CD4-positive, alpha-beta T cell (primary cell): ENCODE data around the gene ASL. TPM values are rescaled to one million over a fixed set of nuclear protein-coding genes. Genes with fewer than 3 reads are reported as not detected.
"Not testable (repeated sequence)": the region's sequence is repeated elsewhere in the genome, so short reads cannot be mapped to it uniquely, and the experiment has no call there.

Source experiments
- ATAC-seq: fragments of 200-7000 bp; cut with Tn5 transposase; one replicate; pipeline ENCODE4 v1.10.0; 2022; ENCODE audit warnings: mild to moderate bottlenecking; ENCODE audit not compliant: poor library complexity
- CTCF ChIA-PET: fragments of 350-600 bp; sonication (Branson Sonifier 250); formaldehyde crosslinking; loops from one replicate; lab custom pipeline; 2021; ENCODE audit warnings: antibody characterized with exemption, inconsistent platforms; lab: Charles Lee
- POLR2A ChIA-PET: fragments of 350-600 bp; sonication (Branson Sonifier 250); formaldehyde crosslinking; loops from one replicate; lab custom pipeline; 2021; ENCODE audit warnings: antibody characterized with exemption, inconsistent platforms; lab: Charles Lee
- DNase-seq, 14 experiments: peaks; one replicate each; pipeline ENCODE4 v3.0.0-alpha.2; 2013 to 2020; ENCODE audit warnings: mixed read lengths in 2 of 14
- H3K27ac ChIP-seq, 2 donors: one replicate each; pipeline versions ENCODE4 v1.5.1 to v1.7.0; 2013; ENCODE audit warnings: low read length in 2 of 2, low read depth in 1 of 2, mild to moderate bottlenecking in 1 of 2
- H3K27me3 ChIP-seq, 2 experiments: 1 replicate in 1 of 2; 2 replicates in 1 of 2; pipeline versions ENCODE4 v1.6.1 to v1.7.0; 2013; ENCODE audit warnings: low read length in 2 of 2, control low read depth in 1 of 2, mild to moderate bottlenecking in 1 of 2, moderate library complexity in 1 of 2; ENCODE audit not compliant: insufficient read depth in 2 of 2, control insufficient read depth in 1 of 2
- H3K36me3 ChIP-seq: one replicate; pipeline ENCODE4 v1.6.1; 2013; ENCODE audit warnings: low read length, control low read depth; ENCODE audit not compliant: insufficient read depth
- H3K4me1 ChIP-seq: one replicate; pipeline ENCODE4 v1.6.1; 2013; ENCODE audit warnings: low read length, control low read depth; ENCODE audit not compliant: insufficient read depth
- H3K4me3 ChIP-seq: one replicate; pipeline ENCODE4 v1.5.1; 2013; ENCODE audit warnings: mild to moderate bottlenecking, low read length, moderate library complexity
- H3K9me3 ChIP-seq, 2 experiments: 1 replicate in 1 of 2; 2 replicates in 1 of 2; pipeline versions ENCODE4 v1.6.1 to v1.7.0; 2013; ENCODE audit warnings: low read length in 2 of 2, mild to moderate bottlenecking in 2 of 2, control low read depth in 1 of 2, moderate library complexity in 1 of 2; ENCODE audit not compliant: control insufficient read depth in 1 of 2, insufficient read depth in 1 of 2
- H3K27ac Mint-ChIP-seq: one replicate; pipeline ENCODE4 v1.8.0; 2020; ENCODE audit warnings: mixed read lengths
- H3K27me3 Mint-ChIP-seq: one replicate; pipeline ENCODE4 v1.8.0; 2021; ENCODE audit warnings: mixed read lengths
- H3K36me3 Mint-ChIP-seq: one replicate; pipeline ENCODE4 v1.8.0; 2021; ENCODE audit warnings: low read depth, mixed read lengths
- H3K4me1 Mint-ChIP-seq: one replicate; pipeline ENCODE4 v1.8.0; 2021; ENCODE audit warnings: low read depth, mixed read lengths
- H3K4me3 Mint-ChIP-seq: one replicate; pipeline ENCODE4 v1.8.0; 2020; ENCODE audit warnings: mild to moderate bottlenecking, mixed read lengths
- H3K9me3 Mint-ChIP-seq: one replicate; pipeline ENCODE4 v1.8.0; 2020; ENCODE audit warnings: mixed read lengths
- intact Hi-C, 2 experiments: fragments of 100-400 bp; cut with DNase I in 1 of 2; cut with micrococcal nuclease in 1 of 2; formaldehyde crosslinking; loops; one replicate each; pipeline versions ENCODE4 v1.15.1 to v1.9.0; 2023 to 2025; cut with DNase I, micrococcal nuclease
- total RNA-seq, 174 experiments: library from RNA in 2 of 174; stranded (reverse) in 2 of 174; gene quantifications; one replicate each; pipeline ENCODE4 v1.2.3 and lab custom pipeline; 2021 to 2026
- TF ChIP-seq, protein P1 (sequence below): fragments of 200-600 bp; IDR thresholded peaks from one replicate; pipeline ENCODE4 v1.8.0; 2022; ENCODE audit warnings: antibody characterized with exemption, mild to moderate bottlenecking

The ASL gene
- total RNA-seq, 2 experiments from 2014 or later: 11.2 to 12.3 TPM

DNA sequence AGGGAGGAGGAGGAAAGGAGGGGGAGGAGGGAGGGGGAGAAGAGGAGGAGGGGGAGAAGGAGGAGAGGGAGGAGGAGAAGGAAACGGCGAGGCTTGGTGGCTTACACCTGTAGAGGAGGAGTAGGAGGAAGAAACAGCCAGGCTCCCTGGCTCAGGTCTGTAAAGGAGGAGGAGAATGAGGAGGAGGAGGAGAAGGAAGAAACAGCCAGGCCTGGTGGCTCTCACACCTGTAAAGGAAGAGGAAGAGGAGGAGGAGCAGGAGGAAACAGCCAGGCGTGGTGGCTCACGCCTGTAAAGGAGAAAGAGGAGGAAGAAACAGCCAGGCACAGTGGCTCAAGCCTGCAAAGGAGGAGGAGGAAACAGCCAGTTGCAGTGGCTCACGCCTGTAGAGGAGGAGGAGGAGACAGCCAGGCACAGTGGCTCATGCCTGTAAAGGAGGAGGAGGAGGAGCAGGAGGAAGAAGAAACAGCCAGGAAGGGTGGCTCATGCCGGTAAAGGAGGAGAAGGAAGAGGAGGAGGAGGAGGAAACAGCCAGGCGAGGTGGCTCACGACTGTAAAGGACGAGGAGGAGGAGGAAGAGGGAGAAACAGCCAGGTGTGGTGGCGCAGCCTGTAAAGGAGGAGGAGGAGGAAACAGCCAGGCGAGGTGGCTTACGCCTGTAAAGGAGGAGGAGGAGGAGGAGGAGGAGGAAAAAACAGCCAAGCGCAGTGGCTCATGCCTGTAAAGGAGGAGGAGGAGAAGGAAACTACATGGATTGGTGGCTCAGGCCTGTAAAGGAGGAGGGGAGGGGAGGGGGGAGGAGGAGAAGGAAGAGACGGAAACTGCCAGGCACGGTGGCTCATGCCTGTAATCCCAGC is 24.2 kb downstream of the ASL start:
- ChIA-PET CTCF (no interaction called here), POLR2A (interaction anchor here (0.7 to 0.8 kb wide), 2 partner anchors 15 to 100 kb away, joined by 3 to 4 read pairs; partner anchors contain the start of gene CRCP)
- Mint-ChIP-seq H3K36me3 (peaks cover 8% of the 10 kb centered on the region), H3K27ac (peak overlapping the region; percentile 90), H3K27me3 (no peaks in the 10 kb centered on the region), H3K4me3 (peak overlapping the region; percentile 89), H3K4me1 (peaks cover 11% of the 10 kb centered on the region), H3K9me3 (no peaks in the 10 kb centered on the region)
- peak overlapping the region; percentile 16 to 73 for H3K27ac ChIP-seq
- peak in 11 of 14 experiments; percentile 5 to 59 (median 24) for DNase-seq
- H3K4me1 ChIP-seq: peaks cover 18% of the 10 kb centered on the region
- peak overlapping the region; percentile 64 for H3K4me3 ChIP-seq
- H3K9me3 ChIP-seq: no peaks in the 10 kb centered on the region
- ATAC-seq: peak; percentile 83
- H3K27me3 ChIP-seq: no peaks in the 10 kb centered on the region
- no peaks in the 10 kb centered on the region for H3K36me3 ChIP-seq
- intact Hi-C loops: no loop called here
- TF ChIP-seq, protein P1, sequence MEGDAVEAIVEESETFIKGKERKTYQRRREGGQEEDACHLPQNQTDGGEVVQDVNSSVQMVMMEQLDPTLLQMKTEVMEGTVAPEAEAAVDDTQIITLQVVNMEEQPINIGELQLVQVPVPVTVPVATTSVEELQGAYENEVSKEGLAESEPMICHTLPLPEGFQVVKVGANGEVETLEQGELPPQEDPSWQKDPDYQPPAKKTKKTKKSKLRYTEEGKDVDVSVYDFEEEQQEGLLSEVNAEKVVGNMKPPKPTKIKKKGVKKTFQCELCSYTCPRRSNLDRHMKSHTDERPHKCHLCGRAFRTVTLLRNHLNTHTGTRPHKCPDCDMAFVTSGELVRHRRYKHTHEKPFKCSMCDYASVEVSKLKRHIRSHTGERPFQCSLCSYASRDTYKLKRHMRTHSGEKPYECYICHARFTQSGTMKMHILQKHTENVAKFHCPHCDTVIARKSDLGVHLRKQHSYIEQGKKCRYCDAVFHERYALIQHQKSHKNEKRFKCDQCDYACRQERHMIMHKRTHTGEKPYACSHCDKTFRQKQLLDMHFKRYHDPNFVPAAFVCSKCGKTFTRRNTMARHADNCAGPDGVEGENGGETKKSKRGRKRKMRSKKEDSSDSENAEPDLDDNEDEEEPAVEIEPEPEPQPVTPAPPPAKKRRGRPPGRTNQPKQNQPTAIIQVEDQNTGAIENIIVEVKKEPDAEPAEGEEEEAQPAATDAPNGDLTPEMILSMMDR: no peak

DNA sequence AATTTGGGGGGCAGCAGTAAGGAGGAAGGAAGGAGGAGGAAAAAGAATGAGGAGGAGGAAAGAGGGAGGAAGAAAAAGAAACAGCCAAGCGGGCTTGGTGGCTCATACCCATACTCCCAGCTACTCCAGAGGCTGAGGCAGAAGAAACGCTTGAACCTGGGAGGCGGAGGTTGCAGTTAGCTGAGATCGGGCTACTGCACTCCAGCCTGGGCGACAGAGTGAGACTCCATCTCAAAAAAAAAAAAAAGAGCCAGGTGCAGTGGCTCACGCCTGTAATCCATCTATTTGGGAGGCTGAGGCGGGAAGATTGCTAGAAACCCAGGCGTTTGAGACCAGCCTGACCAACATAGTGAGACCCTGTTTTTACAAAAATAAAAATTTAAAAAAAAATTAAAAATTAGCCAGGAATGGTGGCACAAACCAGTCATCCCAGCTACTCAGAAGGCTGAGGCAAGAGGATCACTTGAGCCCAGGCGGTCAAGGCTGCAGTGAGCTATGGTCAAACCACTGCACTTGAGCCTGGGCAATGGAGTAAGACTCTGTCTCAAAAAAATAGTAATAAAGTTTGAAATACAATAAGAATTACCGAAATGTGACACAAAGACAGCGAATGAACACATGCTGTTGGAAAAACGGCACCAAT is 24.9 kb downstream of the ASL start:
- peak overlapping the region; percentile 89 for H3K4me3 Mint-ChIP-seq
- H3K27me3 Mint-ChIP-seq: no peaks in the 10 kb centered on the region
- intact Hi-C loops: no loop called here
- H3K27ac Mint-ChIP-seq: peak overlapping the region; percentile 90
- ATAC-seq: no peak
- Histone ChIP-seq H3K4me3 (peak overlapping the region; percentile 64), H3K9me3 (no peaks in the 10 kb centered on the region), H3K27me3 (no peaks in the 10 kb centered on the region), H3K36me3 (no peaks in the 10 kb centered on the region), H3K27ac (peak overlapping the region; percentile 16 to 73), H3K4me1 (peaks cover 18% of the 10 kb centered on the region)
- TF ChIP-seq, protein P1: no peak
- CTCF ChIA-PET: no interaction called here
- H3K4me1 Mint-ChIP-seq: peaks cover 11% of the 10 kb centered on the region
- POLR2A ChIA-PET: interaction anchor here (0.7 to 0.8 kb wide), 2 partner anchors 14 to 100 kb away, joined by 3 to 4 read pairs; partner anchors contain the start of gene CRCP
- no peak for DNase-seq
- H3K36me3 Mint-ChIP-seq: peaks cover 8% of the 10 kb centered on the region
- H3K9me3 Mint-ChIP-seq: no peaks in the 10 kb centered on the region

DNA sequence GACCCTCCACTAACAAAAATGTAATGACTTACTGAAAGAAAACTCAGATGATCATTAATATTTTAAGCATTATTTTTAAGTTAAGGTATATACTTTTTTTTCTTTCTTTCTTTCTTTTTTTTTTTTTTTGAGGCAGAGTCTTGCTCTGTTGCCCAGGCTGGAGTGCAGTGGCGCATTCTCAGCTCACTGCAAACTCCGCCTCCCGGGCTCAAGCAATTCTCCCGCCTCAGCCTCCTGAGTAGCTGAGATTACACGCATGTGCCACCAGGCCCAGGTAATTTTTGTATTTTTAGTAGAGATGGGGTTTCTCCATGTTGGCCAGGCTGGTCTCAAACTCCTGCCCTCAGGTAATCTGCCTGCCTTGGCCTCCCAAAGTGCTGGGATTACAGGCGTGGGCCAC is 26.5 kb downstream of the ASL start:
- H3K36me3 ChIP-seq, H3K36me3 Mint-ChIP-seq, H3K9me3 Mint-ChIP-seq, H3K4me3 Mint-ChIP-seq, intact Hi-C loops, DNase-seq, H3K27me3 Mint-ChIP-seq, ATAC-seq, H3K27me3 ChIP-seq, H3K27ac Mint-ChIP-seq, H3K9me3 ChIP-seq, CTCF ChIA-PET, H3K4me3 ChIP-seq, H3K27ac ChIP-seq: not testable (repeated sequence)
- H3K4me1 Mint-ChIP-seq: peaks cover 11% of the 10 kb centered on the region
- peaks cover 18% of the 10 kb centered on the region for H3K4me1 ChIP-seq
- POLR2A ChIA-PET: interaction anchor here (0.5 kb wide), 1 partner anchor 19 kb away, joined by 3 read pairs; no protein-coding TSS in a partner anchor

DNA sequence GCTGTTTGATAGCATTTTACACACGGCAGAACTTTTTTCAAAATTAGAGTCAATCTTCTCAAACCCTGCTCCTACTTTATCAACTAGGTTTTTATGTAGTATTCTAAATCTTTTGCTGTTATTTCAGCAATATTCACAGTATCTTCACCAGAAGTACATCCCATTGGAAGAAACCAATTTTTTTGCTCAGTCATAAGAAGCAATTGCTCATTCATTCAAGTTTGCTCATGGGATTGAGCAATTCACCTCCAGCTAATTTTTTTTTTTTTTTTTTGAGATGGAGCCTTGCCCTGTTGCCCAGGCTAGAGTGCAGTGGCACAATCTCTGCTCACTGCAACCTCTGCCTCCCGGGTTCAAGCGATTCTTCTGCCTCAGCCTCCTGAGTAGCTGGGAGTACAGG is 28.4 kb downstream of the ASL start:
- H3K4me3 ChIP-seq, H3K27me3 ChIP-seq, H3K27ac Mint-ChIP-seq, H3K27me3 Mint-ChIP-seq, intact Hi-C loops, H3K27ac ChIP-seq, H3K36me3 Mint-ChIP-seq, H3K9me3 ChIP-seq, POLR2A ChIA-PET, H3K4me3 Mint-ChIP-seq, CTCF ChIA-PET, ATAC-seq, DNase-seq, H3K9me3 Mint-ChIP-seq, H3K36me3 ChIP-seq: not testable (repeated sequence)
- peaks cover 11% of the 10 kb centered on the region for H3K4me1 Mint-ChIP-seq
- peaks cover 18% of the 10 kb centered on the region for H3K4me1 ChIP-seq
